Common myeloid progenitor, CD34-positive (primary cell): Measurements from ENCODE around the gene TBC1D9.
A peak's percentile ranks its signal among the peaks of the same experiment; 100 is the strongest.

Experiments used
- CTCF ChIA-PET: fragments of 350-600 bp; sonication (Branson Sonifier 250); formaldehyde crosslinking; loops from one replicate; lab custom pipeline; 2021; ENCODE audit warnings: antibody characterized with exemption; lab: Charles Lee
- POLR2A ChIA-PET: fragments of 350-600 bp; sonication (Branson Sonifier 250); formaldehyde crosslinking; loops from one replicate; lab custom pipeline; 2021; ENCODE audit warnings: antibody characterized with exemption; lab: Charles Lee
- DNase-seq, 3 donors: peaks; one replicate each; pipeline versions ENCODE4 v3.0.0 to v3.0.0-alpha.2; 2013
- H3K27ac ChIP-seq, 2 experiments: 1 replicate in 1 of 2; 2 replicates in 1 of 2; pipeline ENCODE4 v1.7.0; 2013; ENCODE audit warnings: inconsistent platforms in 2 of 2, low read length in 2 of 2, mild to moderate bottlenecking in 2 of 2, low read depth in 1 of 2, moderate library complexity in 1 of 2; ENCODE audit not compliant: severe bottlenecking in 2 of 2, insufficient read depth in 1 of 2, poor library complexity in 1 of 2
- H3K27me3 ChIP-seq, 5 experiments: replicated peaks in 2 of 5; 1 replicate in 3 of 5; 2 replicates in 2 of 5; pipeline versions ENCODE4 v1.6.1 to v1.7.0; 2013; ENCODE audit warnings: low read length in 4 of 5, mild to moderate bottlenecking in 2 of 5, moderate library complexity in 2 of 5, inconsistent platforms in 1 of 5; ENCODE audit not compliant: insufficient read depth in 5 of 5, control insufficient read depth in 4 of 5
- H3K36me3 ChIP-seq, 4 experiments: 1 replicate in 2 of 4; 2 replicates in 2 of 4; pipeline versions ENCODE4 v1.6.1 to v1.7.0; 2013; ENCODE audit warnings: low read length in 3 of 4, control low read depth in 1 of 4, mild to moderate bottlenecking in 1 of 4; ENCODE audit not compliant: control insufficient read depth in 4 of 4, insufficient read depth in 4 of 4
- H3K4me1 ChIP-seq, 4 experiments: 1 replicate in 3 of 4; 2 replicates in 1 of 4; pipeline versions ENCODE4 v1.6.1 to v1.7.1; 2013; ENCODE audit warnings: low read length in 3 of 4, mild to moderate bottlenecking in 3 of 4, control low read depth in 1 of 4, inconsistent platforms in 1 of 4, moderate library complexity in 1 of 4; ENCODE audit not compliant: control insufficient read depth in 4 of 4, insufficient read depth in 4 of 4; ENCODE audit errors: control extremely low read depth in 1 of 4
- H3K4me3 ChIP-seq, 7 experiments: 1 replicate in 4 of 7; 2 replicates in 3 of 7; pipeline versions ENCODE4 v1.5.1 to v1.7.0; 2013; ENCODE audit warnings: mild to moderate bottlenecking in 7 of 7, low read length in 6 of 7, moderate library complexity in 6 of 7, inconsistent platforms in 2 of 7, low read depth in 2 of 7, control low read depth in 1 of 7; ENCODE audit not compliant: insufficient read depth in 4 of 7, control insufficient read depth in 1 of 7; ENCODE audit errors: extremely low read depth in 1 of 7
- H3K9me3 ChIP-seq, 5 experiments: 1 replicate in 4 of 5; 2 replicates in 1 of 5; pipeline versions ENCODE4 v1.6.1 to v1.7.1; 2013; ENCODE audit warnings: low read length in 4 of 5, mild to moderate bottlenecking in 2 of 5, inconsistent platforms in 1 of 5, low read depth in 1 of 5, moderate library complexity in 1 of 5; ENCODE audit not compliant: control insufficient read depth in 4 of 5, insufficient read depth in 2 of 5; ENCODE audit errors: control extremely low read depth in 1 of 5
- WGBS: methylation state at CpG from one replicate; pipeline ENCODE4 v1.1.5; 2013; ENCODE audit not compliant: insufficient coverage; 5-methylcytosine and 5-hydroxymethylcytosine counted together

TBC1D9 gene

GRCh38 chr4:140776556-140776955 lies 20.4 kb upstream of the TBC1D9 start:
- Histone ChIP-seq H3K27me3 (peaks cover 0 to 2% (median 0%) of the 10 kb centered on the region in 5 experiments), H3K4me3 (no peak overlapping the region), H3K9me3 (peaks cover 0 to 2% (median 0%) of the 10 kb centered on the region in 5 experiments), H3K4me1 (no peaks in the 10 kb centered on the region), H3K27ac (no peak overlapping the region), H3K36me3 (no peaks in the 10 kb centered on the region)
- CTCF ChIA-PET, result no interaction called here
- no peak for DNase-seq
- 100% methylated on average over 2 of the region's 2 CpGs for WGBS
- POLR2A ChIA-PET, result no interaction called here

GRCh38 chr4:140774956-140775355 lies 18.8 kb upstream of the TBC1D9 start:
- Histone ChIP-seq H3K4me3 (no peak overlapping the region), H3K4me1 (no peaks in the 10 kb centered on the region), H3K36me3 (no peaks in the 10 kb centered on the region), H3K27me3 (peaks cover 0 to 2% (median 0%) of the 10 kb centered on the region in 5 experiments), H3K9me3 (peaks cover 0 to 2% (median 0%) of the 10 kb centered on the region in 5 experiments), H3K27ac (no peak overlapping the region)
- ChIA-PET POLR2A (no interaction called here), CTCF (no interaction called here)
- no peak for DNase-seq

DNA sequence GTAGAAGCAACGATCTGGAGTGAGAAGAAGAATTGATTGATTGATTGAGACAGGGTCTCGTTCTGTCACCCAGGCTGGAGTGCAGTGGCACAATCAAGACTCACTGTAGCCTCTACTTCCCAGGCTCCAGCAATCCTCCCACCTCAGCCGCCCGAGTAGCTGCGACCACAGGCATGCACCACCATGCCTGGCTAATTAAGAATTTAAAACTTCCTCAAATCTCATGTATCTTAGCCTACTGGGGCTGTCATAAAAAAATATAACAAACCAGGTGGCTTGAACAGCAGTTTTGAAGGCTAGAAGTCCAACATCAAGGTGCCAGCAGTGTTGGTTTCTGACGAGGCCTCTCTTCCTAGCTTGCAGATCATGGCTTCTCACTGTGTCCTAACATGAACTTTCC lies 18.3 kb upstream of the TBC1D9 start:
- H3K4me3 ChIP-seq, result no peak overlapping the region
- no peak overlapping the region for H3K27ac ChIP-seq
- no peaks in the 10 kb centered on the region for H3K4me1 ChIP-seq
- CTCF ChIA-PET, result no interaction called here
- WGBS, result no CpG with 5 or more reads among the region's 6 CpGs
- no peaks in the 10 kb centered on the region for H3K36me3 ChIP-seq
- peaks cover 0 to 2% (median 0%) of the 10 kb centered on the region in 5 experiments for H3K27me3 ChIP-seq
- H3K9me3 ChIP-seq, result peaks cover 0 to 2% (median 0%) of the 10 kb centered on the region in 5 experiments
- DNase-seq, result no peak
- POLR2A ChIA-PET, result no interaction called here

DNA sequence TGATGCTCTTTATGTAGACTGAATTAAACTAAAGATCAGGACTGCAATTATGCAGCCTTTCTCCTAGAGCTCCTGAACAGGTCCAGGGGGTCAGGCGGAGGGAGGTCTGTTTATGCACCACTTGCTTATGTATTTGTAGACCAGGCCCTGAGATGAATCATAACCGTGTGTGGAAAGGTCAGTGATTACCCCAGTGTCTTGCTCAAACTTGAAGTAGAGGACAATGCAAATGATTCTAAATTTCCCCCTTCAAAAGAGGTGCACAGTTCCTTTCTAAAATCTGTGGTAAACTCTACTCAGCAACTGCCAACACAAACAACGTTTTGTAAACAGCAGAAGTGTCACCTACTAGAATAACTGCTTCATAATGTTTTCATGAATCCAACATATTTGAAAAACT lies 13.0 kb upstream of the TBC1D9 start:
- no peak overlapping the region for H3K4me3 ChIP-seq
- no peak for DNase-seq
- no peaks in the 10 kb centered on the region for H3K36me3 ChIP-seq
- H3K27me3 ChIP-seq, result no peaks in the 10 kb centered on the region
- 100% methylated on average over 2 of the region's 3 CpGs for WGBS
- H3K4me1 ChIP-seq, result no peaks in the 10 kb centered on the region
- ChIA-PET CTCF (no interaction called here), POLR2A (no interaction called here)
- H3K9me3 ChIP-seq, result no peaks in the 10 kb centered on the region
- no peak overlapping the region for H3K27ac ChIP-seq

- Histone ChIP-seq H3K36me3 (no peaks in the 10 kb centered on the region), H3K27me3 (no peaks in the 10 kb centered on the region), H3K4me3 (no peak overlapping the region), H3K4me1 (no peaks in the 10 kb centered on the region), H3K27ac (no peak overlapping the region), H3K9me3 (no peaks in the 10 kb centered on the region)
- 64% methylated on average over 4 of the region's 7 CpGs for WGBS
- POLR2A ChIA-PET, result no interaction called here
- peak in 2 of 3 donors; percentile 4 to 23 for DNase-seq
- CTCF ChIA-PET, result no interaction called here
These were observed 8.7 kb upstream of the TBC1D9 start for GRCh38 chr4:140764785-140765392.

DNA sequence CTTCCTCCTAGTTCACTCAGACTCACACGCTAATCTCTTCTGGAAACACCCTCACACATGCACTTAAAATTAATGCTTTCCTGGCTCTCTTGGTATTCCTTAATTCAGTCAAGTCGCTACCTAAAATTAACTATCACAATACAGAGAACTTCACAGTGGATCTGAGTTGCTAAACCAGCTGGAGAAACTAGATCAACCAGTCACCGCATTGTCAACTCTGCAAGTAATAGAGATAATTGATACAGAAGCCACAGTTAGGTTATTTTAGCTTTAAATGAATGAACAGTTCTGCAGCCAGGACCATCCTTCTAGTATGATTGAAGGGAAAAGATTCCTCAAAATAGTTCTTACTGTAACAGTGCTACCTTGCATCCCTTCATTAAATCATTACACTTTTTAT lies 6.0 kb upstream of the TBC1D9 start:
- no peaks in the 10 kb centered on the region for H3K36me3 ChIP-seq
- no peak overlapping the region for H3K4me3 ChIP-seq
- WGBS, result 100% methylated on average over 1 of the region's 3 CpGs
- H3K4me1 ChIP-seq, result peaks cover 0 to under 1% (median under 1%) of the 10 kb centered on the region in 4 experiments
- H3K27me3 ChIP-seq, result peaks cover 0 to 13% (median 5%) of the 10 kb centered on the region in 5 experiments
- DNase-seq, result no peak
- ChIA-PET POLR2A (no interaction called here), CTCF (no interaction called here)
- no peak overlapping the region for H3K27ac ChIP-seq
- no peaks in the 10 kb centered on the region for H3K9me3 ChIP-seq

- H3K36me3 ChIP-seq, result no peaks in the 10 kb centered on the region
- H3K4me3 ChIP-seq, result peak overlapping the region in 5 of 7 experiments; percentile 66 to 81 (median 73)
- no peak for DNase-seq
- CTCF ChIA-PET, result interaction anchor here (1.1 to 1.4 kb wide), 4 partner anchors 17 to 39 kb away, joined by 3 to 6 read pairs (median 4); no protein-coding TSS in a partner anchor
- no peak overlapping the region for H3K27ac ChIP-seq
- POLR2A ChIA-PET, result interaction anchor here (0.6 kb wide), 2 partner anchors 504 to 1498 kb away, joined by 3 read pairs; no protein-coding TSS in a partner anchor
- 0% methylated on average over 1 of the region's 3 CpGs for WGBS
- peaks cover 9 to 37% (median 14%) of the 10 kb centered on the region in 5 experiments for H3K27me3 ChIP-seq
- no peaks in the 10 kb centered on the region for H3K9me3 ChIP-seq
- peaks cover 0 to 19% (median 14%) of the 10 kb centered on the region in 4 experiments for H3K4me1 ChIP-seq
These were observed 1.0 kb upstream of the TBC1D9 start for GRCh38 chr4:140757232-140757630.
